HG03103 (cell line): ENCODE measurements around the gene CBFA2T2.
"Not testable (repeated sequence)": the region's sequence is repeated elsewhere in the genome, so short reads cannot be mapped to it uniquely, and the experiment has no call there.

Experiments
- ATAC-seq: cut with Tn5 transposase; IDR thresholded peaks from one replicate; pipeline ENCODE4 v1.9.1; 2021; ENCODE audit warnings: low read depth; ENCODE audit not compliant: unreplicated experiment

Gene CBFA2T2

GRCh38 chr20:33646959-33647602 lies 157.2 kb downstream of the CBFA2T2 start:
- ATAC-seq, result not testable (repeated sequence)

DNA sequence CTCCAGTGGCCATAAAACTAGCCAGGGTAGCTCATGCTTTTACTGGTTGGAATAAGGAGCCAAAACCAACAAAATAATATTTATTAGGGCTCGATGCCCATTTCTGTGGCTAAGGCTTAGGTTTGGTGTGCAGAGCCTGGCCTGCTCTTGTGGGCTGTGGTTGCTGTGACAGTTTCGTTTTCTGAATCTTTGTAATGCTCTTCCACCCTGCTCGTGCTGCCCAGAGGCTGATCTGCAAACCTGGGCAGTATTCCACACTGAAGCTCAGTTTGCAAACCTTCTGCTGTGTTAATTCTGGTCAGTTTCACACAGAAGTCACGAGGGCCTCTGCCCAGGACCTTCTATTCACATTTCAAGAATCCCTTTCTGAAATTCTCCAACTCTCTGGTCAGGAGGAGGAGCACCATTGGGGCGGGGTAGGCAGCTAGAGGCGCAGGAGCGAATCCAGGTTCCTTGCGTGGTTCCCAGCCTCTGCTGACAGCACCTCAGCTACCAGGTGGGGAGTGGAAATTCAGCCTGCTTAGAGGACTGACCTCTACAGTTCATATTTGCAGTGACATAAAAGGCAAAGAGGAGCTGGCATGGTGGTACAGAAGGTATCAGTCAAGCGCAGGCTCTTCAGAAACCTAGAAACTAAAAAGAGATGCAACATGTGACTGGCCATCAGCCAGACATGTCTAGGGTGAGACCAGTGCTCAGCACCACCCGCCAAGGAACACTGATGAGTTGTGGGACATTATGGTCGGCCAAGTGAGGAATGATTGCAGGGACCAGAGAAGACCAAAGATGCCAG lies 157.9 kb downstream of the CBFA2T2 start:
- no peak for ATAC-seq

GRCh38 chr20:33648396-33649004 lies 158.6 kb downstream of the CBFA2T2 start:
- no peak for ATAC-seq

- ATAC-seq, result no peak
Measured at GRCh38 chr20:33649201-33649681, 159.3 kb downstream of the CBFA2T2 start.

GRCh38 chr20:33650111-33650752 lies 160.3 kb downstream of the CBFA2T2 start:
- no peak for ATAC-seq

DNA sequence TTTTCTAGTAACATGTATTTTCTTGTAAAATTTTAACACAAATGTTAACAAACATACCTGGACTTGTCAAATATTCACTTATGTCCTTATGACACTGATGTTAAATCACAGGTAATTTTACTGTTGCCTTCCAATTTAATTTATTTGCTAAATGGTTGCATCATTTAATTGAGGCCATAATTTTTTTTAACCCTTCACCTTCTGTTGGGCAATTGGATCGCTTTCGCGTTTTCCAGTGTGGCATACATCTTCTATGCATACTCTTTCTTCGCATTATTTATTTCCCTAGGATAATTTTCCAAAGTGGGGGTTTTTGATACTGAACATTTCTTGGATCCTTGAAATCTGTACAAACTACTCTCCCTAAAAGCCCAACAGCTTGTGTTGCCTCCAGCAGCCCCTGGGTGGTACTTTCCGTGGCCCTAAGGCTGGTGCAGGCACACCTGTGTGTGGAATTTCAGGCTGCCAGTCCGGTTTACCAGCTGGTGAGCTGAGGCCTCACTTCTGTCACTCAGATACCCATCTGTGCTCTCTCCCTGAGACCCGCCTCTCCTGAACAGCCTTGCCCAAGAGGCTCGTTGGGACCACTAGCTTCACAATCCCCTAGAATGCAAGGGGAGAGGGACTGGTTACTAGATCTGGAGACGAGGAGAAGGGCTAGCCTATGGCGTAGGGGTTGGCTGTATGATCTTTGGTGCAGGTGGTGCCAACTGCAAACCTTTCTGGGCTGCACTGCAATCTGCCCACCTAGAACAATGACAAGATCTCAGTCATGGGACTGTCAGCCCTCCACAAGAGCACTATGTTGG lies 161.1 kb downstream of the CBFA2T2 start:
- no peak for ATAC-seq

DNA sequence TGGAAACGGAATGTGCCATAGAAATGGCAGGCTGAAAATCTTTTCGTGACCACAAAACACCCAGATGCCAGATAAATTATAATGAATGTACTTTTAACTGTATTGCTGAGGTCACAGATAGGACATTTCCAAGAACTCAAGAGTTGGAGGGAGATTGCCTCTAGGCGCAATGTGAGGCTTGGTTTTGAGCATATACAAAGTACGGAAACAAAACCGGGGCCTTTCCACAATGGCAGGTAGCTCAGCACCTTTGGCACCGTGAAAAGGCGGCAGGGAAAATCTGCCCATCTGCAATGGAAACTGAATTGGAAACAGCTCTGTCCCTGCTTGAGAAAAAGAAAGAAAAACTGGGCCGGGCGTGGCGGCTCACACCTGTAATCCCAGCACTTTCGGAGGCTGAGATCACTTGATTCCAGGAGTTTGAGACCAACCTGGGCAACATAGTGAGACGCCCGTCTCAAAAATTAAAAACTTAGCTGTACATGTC lies 161.7 kb downstream of the CBFA2T2 start:
- ATAC-seq, result no peak

- no peak for ATAC-seq
Measured at GRCh38 chr20:33653218-33653899, 163.5 kb downstream of the CBFA2T2 start.

- no peak for ATAC-seq
Measured at GRCh38 chr20:33653900-33654596, 164.2 kb downstream of the CBFA2T2 start.

- no peak for ATAC-seq
Measured at GRCh38 chr20:33654680-33655161, 164.8 kb downstream of the CBFA2T2 start.

DNA sequence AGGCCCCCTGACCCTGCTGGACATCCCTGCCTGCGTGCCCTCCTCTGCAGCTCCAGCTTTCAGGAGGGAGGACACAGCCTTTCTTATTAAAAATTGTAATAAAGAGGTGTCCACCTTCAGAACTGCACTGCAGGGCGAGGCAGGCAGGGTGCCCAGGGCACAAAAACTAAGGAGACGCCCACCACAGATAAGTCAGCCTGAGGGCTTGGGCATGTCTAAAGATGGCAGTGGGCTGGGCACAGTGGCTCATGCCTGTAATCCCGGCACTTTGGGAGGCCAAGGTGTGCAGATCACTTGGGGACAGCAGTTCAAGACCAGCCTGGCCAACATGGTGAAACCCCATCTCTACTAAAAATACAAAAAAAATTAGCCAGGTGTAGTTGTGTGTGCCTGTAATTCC lies 165.3 kb downstream of the CBFA2T2 start:
- ATAC-seq, result no peak

DNA sequence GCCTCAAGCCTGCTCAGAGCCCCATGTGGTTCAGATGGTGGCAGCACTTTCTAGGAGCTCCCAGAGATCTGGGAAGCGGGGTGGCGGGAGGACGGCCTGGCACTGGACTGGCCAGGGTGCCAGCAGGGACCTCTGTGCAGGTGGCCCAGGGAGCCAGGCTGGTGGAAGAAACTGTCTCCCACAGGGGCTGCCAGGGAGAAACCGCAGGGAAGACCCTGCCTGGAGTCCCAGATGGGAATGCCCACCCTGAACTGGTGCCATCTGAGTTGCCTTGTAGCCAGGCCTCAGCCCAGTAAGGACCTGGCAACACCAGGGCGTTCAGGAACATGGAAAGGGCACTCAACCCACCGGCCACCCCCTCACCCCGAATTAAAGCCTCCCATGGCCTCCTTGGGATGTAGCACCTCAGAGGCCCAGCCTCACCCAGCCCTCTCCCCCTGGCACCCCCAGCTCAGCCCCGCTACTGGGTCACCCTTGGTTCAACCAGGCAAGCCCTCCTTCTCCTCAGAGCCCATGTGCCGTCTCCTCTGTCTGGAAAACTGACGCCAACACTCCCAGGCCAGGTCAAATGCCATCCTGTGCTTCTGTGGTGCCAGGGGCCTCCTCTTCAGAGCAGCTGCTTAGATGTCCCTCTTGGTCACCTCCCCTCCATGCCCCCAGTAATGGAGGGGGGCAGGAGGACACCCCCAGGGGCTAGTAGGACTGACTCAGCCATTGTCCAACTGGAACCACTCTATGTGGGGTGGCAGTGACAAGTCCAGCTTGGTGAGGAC lies 166.3 kb downstream of the CBFA2T2 start:
- no peak for ATAC-seq

DNA sequence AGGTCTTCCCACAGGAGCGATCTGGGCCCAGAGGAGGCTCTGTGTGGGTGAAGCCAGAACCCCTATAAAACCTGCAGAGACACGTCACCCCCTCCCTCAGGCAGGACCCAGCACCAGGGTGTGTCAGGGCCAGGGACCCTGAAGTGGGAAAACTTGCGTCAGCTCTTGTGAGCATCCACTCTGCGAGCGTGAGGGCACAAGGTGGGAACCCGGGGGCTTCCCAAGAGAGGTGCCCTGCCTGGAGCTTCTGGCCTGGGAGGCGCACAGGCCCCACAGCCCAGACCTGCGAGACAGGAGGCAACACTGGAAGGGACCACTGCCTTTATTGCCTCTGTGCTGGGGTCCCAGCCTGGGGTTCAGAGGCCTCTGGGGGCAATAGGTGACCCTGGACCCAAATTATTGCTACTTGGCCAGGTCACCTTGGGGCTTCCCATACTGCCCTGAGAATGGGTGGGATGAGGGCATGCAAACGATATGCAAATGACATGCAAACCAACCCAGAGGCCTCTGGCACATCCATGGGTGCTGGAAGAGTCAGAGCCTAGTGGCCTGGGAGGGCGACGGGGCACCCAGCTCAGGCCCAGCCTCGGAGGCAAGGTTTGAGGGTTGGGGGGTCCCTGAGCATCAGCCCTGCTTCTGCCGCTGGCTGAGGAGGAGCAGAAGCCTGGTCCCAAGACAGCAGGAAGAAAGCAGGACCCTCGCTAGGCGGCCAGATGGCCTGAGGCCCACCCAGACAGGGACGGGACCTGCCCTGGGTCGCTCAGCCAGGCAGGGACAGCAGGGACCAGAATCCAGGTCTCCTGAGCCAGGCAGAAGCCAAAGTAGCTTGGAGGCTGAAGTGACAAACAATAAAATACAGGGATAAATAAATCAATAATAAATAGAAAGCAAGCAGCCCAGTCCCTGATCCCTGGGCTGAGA lies 167.1 kb downstream of the CBFA2T2 start:
- ATAC-seq, result no peak

GRCh38 chr20:33657704-33658095 lies 167.8 kb downstream of the CBFA2T2 start:
- no peak for ATAC-seq

DNA sequence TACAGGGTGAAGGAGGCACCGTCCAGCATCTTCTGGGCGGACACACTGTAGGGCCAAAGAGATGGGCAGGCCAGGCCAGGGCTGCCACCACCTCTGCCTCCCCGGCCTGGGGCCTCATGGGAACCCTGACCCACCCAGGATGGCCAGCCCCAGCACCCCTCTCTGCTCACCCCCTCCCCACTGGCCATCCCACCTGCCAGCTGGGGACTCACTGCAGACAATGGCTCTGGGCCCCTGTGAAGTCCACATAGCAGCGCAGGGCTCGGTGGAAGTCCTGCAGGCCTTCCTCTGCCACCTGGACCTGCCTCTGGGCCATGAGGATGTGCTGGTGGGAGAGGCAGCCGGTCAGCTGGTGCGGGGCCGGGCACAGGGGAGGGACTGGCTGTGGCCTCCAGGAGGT lies 168.6 kb downstream of the CBFA2T2 start:
- no peak for ATAC-seq

DNA sequence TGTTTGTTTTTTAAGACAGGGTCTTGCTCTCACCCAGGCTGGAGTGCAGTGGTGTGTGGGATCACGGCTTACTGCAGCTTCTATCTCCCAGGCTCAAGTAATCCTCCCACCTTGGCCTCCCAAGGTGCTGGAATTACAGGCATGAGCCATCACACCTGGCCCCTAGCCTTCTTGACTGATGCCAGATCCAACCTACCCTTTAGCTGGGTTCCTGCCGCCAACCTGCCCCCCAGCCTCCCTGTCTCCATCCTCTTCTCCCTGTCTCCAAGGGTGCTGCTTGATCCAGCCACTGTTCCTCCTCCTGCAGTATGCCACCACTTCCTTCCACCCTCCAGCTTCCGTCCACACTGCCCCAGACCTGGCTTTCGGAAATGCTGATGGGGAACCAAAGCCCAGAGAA lies 169.0 kb downstream of the CBFA2T2 start:
- ATAC-seq, result no peak
